PC-3 (cell line): ENCODE results near the gene SPDEF. TPM values are rescaled to one million over a fixed set of nuclear protein-coding genes. Genes with fewer than 3 reads are reported as not detected.
A peak's percentile ranks its signal among the peaks of the same experiment; 100 is the strongest.

ENCODE experiments used
- ATAC-seq: fragments of 200-7000 bp; cut with Tn5 transposase; 2 replicates; pipeline ENCODE4 v1.9.1; 2020; ENCODE audit warnings: mild to moderate bottlenecking, moderate library complexity
- BruUV-seq: library from RNA; stranded (reverse); fragments of 400-500 nt; replicated peaks from 2 replicates; lab custom pipeline; 2021; lab: Mats Ljungman, UMichigan
- CTCF ChIA-PET: fragments of 300-600 bp; sonication (Branson Sonifier 250); formaldehyde crosslinking; loops from one replicate; lab custom pipeline; 2022; ENCODE audit warnings: antibody characterized with exemption; lab: Charles Lee
- POLR2A ChIA-PET: fragments of 300-600 bp; sonication (Branson Sonifier 250); formaldehyde crosslinking; loops from one replicate; lab custom pipeline; 2022; ENCODE audit warnings: antibody characterized with exemption; ENCODE audit not compliant: unreplicated experiment; lab: Charles Lee
- DNase-seq: peaks from one replicate; pipeline ENCODE4 v3.0.0-alpha.2; 2015
- H2AFZ ChIP-seq: fragments of 300-600 bp; sonication (generic); 2 replicates; pipeline ENCODE4 v1.6.0; 2016; ENCODE audit warnings: antibody characterized with exemption, low read length
- H3F3A ChIP-seq: fragments of 300-600 bp; sonication (generic); one replicate; pipeline ENCODE4 v1.6.0; 2017; ENCODE audit warnings: antibody characterized with exemption, low read length, control low read depth, mild to moderate bottlenecking; ENCODE audit not compliant: unreplicated experiment
- H3K27ac ChIP-seq: fragments of 300-600 bp; sonication (generic); 2 replicates; pipeline ENCODE4 v1.5.1; 2016; ENCODE audit warnings: mild to moderate bottlenecking, low read length
- H3K27me3 ChIP-seq: fragments of 300-600 bp; sonication (generic); 2 replicates; pipeline ENCODE4 v1.6.1; 2016; ENCODE audit warnings: low read length, mixed read lengths
- H3K36me3 ChIP-seq: fragments of 300-600 bp; sonication (generic); 2 replicates; pipeline ENCODE4 v1.6.1; 2016; ENCODE audit warnings: low read depth, mixed run types, low read length, mixed read lengths
- H3K4me1 ChIP-seq: fragments of 300-600 bp; sonication (generic); 2 replicates; pipeline ENCODE4 v1.5.1; 2016; ENCODE audit warnings: low read length; ENCODE audit not compliant: insufficient read depth
- H3K4me2 ChIP-seq: fragments of 300-600 bp; sonication (generic); 2 replicates; pipeline ENCODE4 v1.6.0; 2016; ENCODE audit warnings: low read length
- H3K4me3 ChIP-seq: fragments of 300-600 bp; sonication (generic); 2 replicates; pipeline ENCODE4 v1.5.1; 2016; ENCODE audit warnings: mild to moderate bottlenecking, low read length, mixed read lengths
- H3K79me2 ChIP-seq: fragments of 300-600 bp; sonication (generic); 2 replicates; pipeline ENCODE4 v1.6.1; 2017; ENCODE audit warnings: low read length, mixed read lengths
- H3K9ac ChIP-seq: fragments of 300-600 bp; sonication (generic); 2 replicates; pipeline ENCODE4 v1.6.0; 2016; ENCODE audit warnings: mild to moderate bottlenecking, low read length
- H3K9me2 ChIP-seq: fragments of 300-600 bp; sonication (generic); replicated peaks from 2 replicates; pipeline ENCODE4 v1.6.1; 2016; ENCODE audit warnings: mixed run types, low read length, mixed read lengths
- H3K9me3 ChIP-seq: fragments of 300-600 bp; sonication (generic); 2 replicates; pipeline ENCODE4 v1.6.1; 2016; ENCODE audit warnings: low read length, mixed read lengths
- H4K20me1 ChIP-seq: fragments of 300-600 bp; sonication (generic); 2 replicates; pipeline ENCODE4 v1.6.1; 2016; ENCODE audit warnings: low read length, mixed read lengths
- CTCF ChIP-seq: fragments of 300-600 bp; sonication (generic); conservative IDR thresholded peaks from 2 replicates; pipeline ENCODE4 v1.5.1; 2017; ENCODE audit warnings: antibody characterized with exemption, low read depth, mild to moderate bottlenecking, low read length
- EZH2 ChIP-seq: fragments of 300-600 bp; sonication (generic); IDR thresholded peaks from one replicate; pipeline ENCODE4 v1.6.1; 2017; ENCODE audit warnings: antibody characterized with exemption, mild to moderate bottlenecking, low read length; ENCODE audit not compliant: unreplicated experiment
- EZH2phosphoT487 ChIP-seq: fragments of 300-600 bp; sonication (generic); IDR thresholded peaks from 2 replicates; pipeline ENCODE4 v1.6.1; 2018; ENCODE audit warnings: mild to moderate bottlenecking, antibody characterized with exemption, low read length, borderline replicate concordance
- intact Hi-C: fragments of 100-400 bp; cut with micrococcal nuclease; formaldehyde crosslinking; loops from 2 replicates; pipeline ENCODE4 v1.9.0; 2023
- total RNA-seq: library from RNA; depleted of rRNA; stranded (reverse); fragments of >200 nt; gene quantifications from 2 replicates; pipeline ENCODE4 v1.2.3, GENCODE V29; 2014

The SPDEF gene
- total RNA-seq, 1 experiment from 2014 or later, result 190 TPM

- no peak for ATAC-seq
- POLR2A ChIA-PET, result no interaction called here
- CTCF ChIA-PET, result no interaction called here
These were observed 45.8 kb downstream of the SPDEF start for GRCh38 chr6:34510299-34510698.

GRCh38 chr6:34509782-34510181 lies 46.3 kb downstream of the SPDEF start:
- Histone ChIP-seq H2AFZ (no peak overlapping the region), H3K4me2 (no peak overlapping the region), H3K9ac (no peak overlapping the region), H4K20me1 (no peaks in the 10 kb centered on the region), H3K4me3 (no peak overlapping the region), H3K27me3 (no peaks in the 10 kb centered on the region), H3K9me3 (no peaks in the 10 kb centered on the region), H3K36me3 (no peaks in the 10 kb centered on the region), H3K79me2 (no peaks in the 10 kb centered on the region), H3K9me2 (no peaks in the 10 kb centered on the region), H3F3A (no peaks in the 10 kb centered on the region), H3K27ac (no peak overlapping the region), H3K4me1 (no peaks in the 10 kb centered on the region)
- no peak for ATAC-seq
- TF ChIP-seq EZH2phosphoT487 (no peak), CTCF (no peak), EZH2 (no peak)
- intact Hi-C loops, result no loop called here
- no peak for DNase-seq
- ChIA-PET POLR2A (no interaction called here), CTCF (no interaction called here)
- BruUV-seq, result no TSS peak

More at GRCh38 chr6:34510299-34510698, 45.8 kb downstream of the SPDEF start:
- no peak overlapping the region for H3K4me2 ChIP-seq
- no peaks in the 10 kb centered on the region for H3F3A ChIP-seq
- no peak overlapping the region for H3K4me3 ChIP-seq
- intact Hi-C loops, result no loop called here
- no peaks in the 10 kb centered on the region for H3K4me1 ChIP-seq
- no peak overlapping the region for H2AFZ ChIP-seq
- H3K9ac ChIP-seq, result no peak overlapping the region
- DNase-seq, result no peak
- BruUV-seq, result no TSS peak
- no peaks in the 10 kb centered on the region for H3K36me3 ChIP-seq
- no peaks in the 10 kb centered on the region for H3K9me3 ChIP-seq
- TF ChIP-seq EZH2phosphoT487, result no peak
- TF ChIP-seq EZH2, result no peak
- TF ChIP-seq CTCF, result no peak
- H3K27me3 ChIP-seq, result no peaks in the 10 kb centered on the region
- H3K79me2 ChIP-seq, result no peaks in the 10 kb centered on the region
- H3K9me2 ChIP-seq, result no peaks in the 10 kb centered on the region
- no peak overlapping the region for H3K27ac ChIP-seq
- no peaks in the 10 kb centered on the region for H4K20me1 ChIP-seq

GRCh38 chr6:34508425-34508824 lies 47.7 kb downstream of the SPDEF start:
- Histone ChIP-seq H3K4me3 (no peak overlapping the region), H2AFZ (no peak overlapping the region), H3F3A (no peaks in the 10 kb centered on the region), H3K27ac (no peak overlapping the region), H3K36me3 (no peaks in the 10 kb centered on the region), H4K20me1 (no peaks in the 10 kb centered on the region), H3K9me2 (no peaks in the 10 kb centered on the region), H3K9me3 (no peaks in the 10 kb centered on the region), H3K9ac (no peak overlapping the region), H3K4me2 (no peak overlapping the region), H3K79me2 (no peaks in the 10 kb centered on the region), H3K4me1 (no peaks in the 10 kb centered on the region), H3K27me3 (no peaks in the 10 kb centered on the region)
- TF ChIP-seq EZH2 (no peak), CTCF (0 out of 2 replicates have a peak, but pooled peaks have one; percentile 20)
- ChIA-PET CTCF (no interaction called here), POLR2A (interaction anchor here (0.5 kb wide), 1 partner anchor 1144 kb away, joined by 3 read pairs; no protein-coding TSS in a partner anchor)
- ATAC-seq (no peak), DNase-seq (no peak)
- no TSS peak for BruUV-seq
- intact Hi-C loops, result no loop called here
